Astrocyte (in vitro differentiated cells and primary cell): Measurements from ENCODE around the gene GBX1. TPM values are rescaled to one million over a fixed set of nuclear protein-coding genes. Genes with fewer than 3 reads are reported as not detected.

Experiments
- DNase-seq: peaks from one replicate; pipeline ENCODE4 v3.0.0-alpha.2; 2010; ENCODE audit warnings: low read depth
- FAIRE-seq: peaks from 2 replicates; lab custom pipeline; 2011; peaks lifted over from hg19 to GRCh38; lab: Jason Lieb, UNC
- H2AFZ ChIP-seq: 2 replicates; pipeline ENCODE4 v1.6.0; 2012; ENCODE audit warnings: low read depth, low read length, inconsistent platforms
- H3K27ac ChIP-seq: 2 replicates; pipeline ENCODE4 v1.5.1; 2011; ENCODE audit warnings: low read depth, low read length, inconsistent platforms
- H3K27me3 ChIP-seq: 2 replicates; pipeline ENCODE4 v1.6.0; 2011; ENCODE audit warnings: low read length, inconsistent platforms; ENCODE audit not compliant: insufficient read depth
- H3K36me3 ChIP-seq: 2 replicates; pipeline ENCODE4 v1.5.1; 2011; ENCODE audit warnings: low read length, inconsistent platforms; ENCODE audit not compliant: insufficient read depth
- H3K4me1 ChIP-seq: 2 replicates; pipeline ENCODE4 v1.5.1; 2011; ENCODE audit warnings: low read length, inconsistent platforms; ENCODE audit not compliant: insufficient read depth
- H3K4me2 ChIP-seq: 2 replicates; pipeline ENCODE4 v1.6.0; 2012; ENCODE audit warnings: low read length, inconsistent platforms
- H3K4me3 ChIP-seq: 2 replicates; pipeline ENCODE4 v1.5.1; 2011; ENCODE audit warnings: low read depth, mild to moderate bottlenecking, low read length, inconsistent platforms; ENCODE audit not compliant: insufficient read depth
- H3K79me2 ChIP-seq: 2 replicates; pipeline ENCODE4 v1.6.0; 2012; ENCODE audit warnings: mild to moderate bottlenecking, low read length, inconsistent platforms; ENCODE audit not compliant: insufficient read depth
- H3K9ac ChIP-seq: 2 replicates; pipeline ENCODE4 v1.6.0; 2012; ENCODE audit warnings: mild to moderate bottlenecking, low read length, inconsistent platforms
- H3K9me3 ChIP-seq: 2 replicates; pipeline ENCODE4 v1.5.1; 2012; ENCODE audit warnings: low read depth, mild to moderate bottlenecking, low read length, inconsistent platforms; ENCODE audit not compliant: insufficient read depth
- H4K20me1 ChIP-seq: 2 replicates; pipeline ENCODE4 v1.6.0; 2012; ENCODE audit warnings: low read length, inconsistent platforms; ENCODE audit not compliant: insufficient read depth
- H3K27ac Mint-ChIP-seq: one replicate; pipeline ENCODE4 v1.8.0; 2021; ENCODE audit warnings: mild to moderate bottlenecking, mixed read lengths; ENCODE audit not compliant: unreplicated experiment
- H3K27me3 Mint-ChIP-seq: one replicate; pipeline ENCODE4 v1.8.0; 2021; ENCODE audit warnings: low read depth, mixed read lengths; ENCODE audit not compliant: unreplicated experiment
- H3K36me3 Mint-ChIP-seq: one replicate; pipeline ENCODE4 v1.8.0; 2021; ENCODE audit warnings: low read depth, mixed read lengths; ENCODE audit not compliant: unreplicated experiment
- H3K4me1 Mint-ChIP-seq: one replicate; pipeline ENCODE4 v1.8.0; 2021; ENCODE audit warnings: low read depth, mixed read lengths; ENCODE audit not compliant: unreplicated experiment
- H3K4me3 Mint-ChIP-seq: one replicate; pipeline ENCODE4 v1.8.0; 2021; ENCODE audit warnings: mild to moderate bottlenecking, moderate library complexity, mixed read lengths; ENCODE audit not compliant: unreplicated experiment
- H3K9me3 Mint-ChIP-seq: one replicate; pipeline ENCODE4 v1.8.0; 2021; ENCODE audit warnings: mild to moderate bottlenecking, mixed read lengths; ENCODE audit not compliant: unreplicated experiment
- EZH2 ChIP-seq: IDR thresholded peaks from 2 replicates; pipeline ENCODE4 v1.6.1; 2012; ENCODE audit warnings: mild to moderate bottlenecking, low read length, inconsistent platforms; ENCODE audit not compliant: insufficient read depth
- total RNA-seq: library from RNA; stranded (reverse); gene quantifications from 2 replicates; pipeline ENCODE4 v1.2.1, GENCODE V29; 2021
- TF ChIP-seq, protein P1 (sequence below): IDR thresholded peaks from 2 replicates; pipeline ENCODE4 v1.5.1; 2011; ENCODE audit warnings: low read depth, mild to moderate bottlenecking, inconsistent platforms, low read length, moderate library complexity; ENCODE audit not compliant: insufficient read depth

GBX1 gene
- total RNA-seq, 1 donor from 2014 or later, result not detected

- H3K27me3 ChIP-seq, result no peaks in the 10 kb centered on the region
- H3K9ac ChIP-seq, result no peak overlapping the region
- Mint-ChIP-seq H3K27ac (no peak overlapping the region), H3K4me1 (no peaks in the 10 kb centered on the region), H3K27me3 (no peaks in the 10 kb centered on the region), H3K4me3 (no peak overlapping the region), H3K36me3 (peaks cover 23% of the 10 kb centered on the region), H3K9me3 (no peaks in the 10 kb centered on the region)
- peaks cover 12% of the 10 kb centered on the region for H3K36me3 ChIP-seq
- H3K4me2 ChIP-seq, result no peak overlapping the region
- no peak overlapping the region for H3K27ac ChIP-seq
- no peak for TF ChIP-seq EZH2
- TF ChIP-seq, protein P1, sequence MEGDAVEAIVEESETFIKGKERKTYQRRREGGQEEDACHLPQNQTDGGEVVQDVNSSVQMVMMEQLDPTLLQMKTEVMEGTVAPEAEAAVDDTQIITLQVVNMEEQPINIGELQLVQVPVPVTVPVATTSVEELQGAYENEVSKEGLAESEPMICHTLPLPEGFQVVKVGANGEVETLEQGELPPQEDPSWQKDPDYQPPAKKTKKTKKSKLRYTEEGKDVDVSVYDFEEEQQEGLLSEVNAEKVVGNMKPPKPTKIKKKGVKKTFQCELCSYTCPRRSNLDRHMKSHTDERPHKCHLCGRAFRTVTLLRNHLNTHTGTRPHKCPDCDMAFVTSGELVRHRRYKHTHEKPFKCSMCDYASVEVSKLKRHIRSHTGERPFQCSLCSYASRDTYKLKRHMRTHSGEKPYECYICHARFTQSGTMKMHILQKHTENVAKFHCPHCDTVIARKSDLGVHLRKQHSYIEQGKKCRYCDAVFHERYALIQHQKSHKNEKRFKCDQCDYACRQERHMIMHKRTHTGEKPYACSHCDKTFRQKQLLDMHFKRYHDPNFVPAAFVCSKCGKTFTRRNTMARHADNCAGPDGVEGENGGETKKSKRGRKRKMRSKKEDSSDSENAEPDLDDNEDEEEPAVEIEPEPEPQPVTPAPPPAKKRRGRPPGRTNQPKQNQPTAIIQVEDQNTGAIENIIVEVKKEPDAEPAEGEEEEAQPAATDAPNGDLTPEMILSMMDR, result no peak
- H2AFZ ChIP-seq, result no peak overlapping the region
- no peak for DNase-seq
- no peaks in the 10 kb centered on the region for H3K9me3 ChIP-seq
- no peak for FAIRE-seq
- H4K20me1 ChIP-seq, result peaks cover 39% of the 10 kb centered on the region
- no peaks in the 10 kb centered on the region for H3K4me1 ChIP-seq
- H3K4me3 ChIP-seq, result no peak overlapping the region
- H3K79me2 ChIP-seq, result no peaks in the 10 kb centered on the region
Measured at GRCh38 chr7:151139791-151140190, 27.7 kb downstream of the GBX1 start.

DNA sequence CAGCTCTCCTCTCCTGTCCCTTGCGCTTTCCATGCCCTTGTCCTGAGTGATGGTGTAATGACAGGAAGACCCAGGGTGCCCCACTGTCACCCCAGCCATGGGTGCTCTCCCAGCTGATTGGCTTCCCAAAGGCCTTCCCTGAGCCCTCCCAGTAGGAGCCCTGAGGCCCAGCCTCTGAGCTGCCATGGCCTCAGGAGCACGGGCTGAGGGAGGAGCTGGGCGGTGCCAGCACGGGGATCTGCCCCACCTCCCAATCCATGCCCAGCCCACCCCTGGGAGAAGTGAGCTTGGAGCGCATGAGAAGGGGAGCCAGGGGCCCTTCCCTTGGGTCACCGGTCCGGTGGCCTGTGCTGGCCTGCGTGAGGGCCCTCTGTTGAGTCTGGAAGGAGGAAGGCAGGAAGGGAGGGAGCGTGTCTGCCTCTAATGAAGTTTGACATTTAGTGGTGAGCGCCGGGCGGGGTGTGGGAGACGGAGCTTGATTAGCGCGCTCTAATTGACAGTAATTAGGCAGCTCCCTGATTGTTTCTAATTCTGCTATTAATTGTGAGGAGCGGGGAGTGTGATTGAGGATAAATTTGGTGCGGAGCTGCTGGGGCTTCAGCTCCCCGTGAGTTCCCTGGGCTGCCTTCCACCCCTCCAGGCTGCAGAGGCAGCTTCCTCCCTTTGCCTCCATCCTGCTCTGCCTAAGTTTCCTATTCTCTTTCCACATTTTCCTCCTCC lies 28.3 kb downstream of the GBX1 start:
- no peak overlapping the region for H2AFZ ChIP-seq
- H3K4me3 ChIP-seq, result no peak overlapping the region
- no peaks in the 10 kb centered on the region for H3K4me1 ChIP-seq
- H3K9me3 ChIP-seq, result no peaks in the 10 kb centered on the region
- DNase-seq, result no peak
- no peak overlapping the region for H3K27ac ChIP-seq
- H3K4me1 Mint-ChIP-seq, result no peaks in the 10 kb centered on the region
- peak overlapping the region; percentile 8 for H3K27ac Mint-ChIP-seq
- H3K27me3 Mint-ChIP-seq, result no peaks in the 10 kb centered on the region
- peaks cover 12% of the 10 kb centered on the region for H3K36me3 ChIP-seq
- TF ChIP-seq, protein P1, result no peak
- TF ChIP-seq EZH2, result no peak
- no peaks in the 10 kb centered on the region for H3K27me3 ChIP-seq
- H4K20me1 ChIP-seq, result peaks cover 39% of the 10 kb centered on the region
- FAIRE-seq, result no peak
- H3K9me3 Mint-ChIP-seq, result no peaks in the 10 kb centered on the region
- H3K4me3 Mint-ChIP-seq, result no peak overlapping the region
- H3K79me2 ChIP-seq, result no peaks in the 10 kb centered on the region
- peaks cover 26% of the 10 kb centered on the region for H3K36me3 Mint-ChIP-seq
- no peak overlapping the region for H3K4me2 ChIP-seq
- no peak overlapping the region for H3K9ac ChIP-seq

GRCh38 chr7:151138153-151138851 lies 29.2 kb downstream of the GBX1 start:
- no peak overlapping the region for H3K9ac ChIP-seq
- Mint-ChIP-seq H3K27ac (no peak overlapping the region), H3K4me3 (no peak overlapping the region), H3K4me1 (no peaks in the 10 kb centered on the region), H3K27me3 (no peaks in the 10 kb centered on the region), H3K36me3 (peaks cover 22% of the 10 kb centered on the region), H3K9me3 (no peaks in the 10 kb centered on the region)
- H3K36me3 ChIP-seq, result peaks cover 12% of the 10 kb centered on the region
- FAIRE-seq (no peak), DNase-seq (no peak)
- no peak overlapping the region for H3K27ac ChIP-seq
- H3K9me3 ChIP-seq, result no peaks in the 10 kb centered on the region
- H3K4me3 ChIP-seq, result no peak overlapping the region
- H3K4me1 ChIP-seq, result no peaks in the 10 kb centered on the region
- no peaks in the 10 kb centered on the region for H3K79me2 ChIP-seq
- no peaks in the 10 kb centered on the region for H3K27me3 ChIP-seq
- H4K20me1 ChIP-seq, result peaks cover 46% of the 10 kb centered on the region
- no peak overlapping the region for H2AFZ ChIP-seq
- TF ChIP-seq EZH2, result no peak
- TF ChIP-seq, protein P1, result no peak
- no peak overlapping the region for H3K4me2 ChIP-seq
